DOHH2 (cell line): ENCODE data around the gene PLXNA1.

Experiments
- H3F3A ChIP-seq: fragments of 200-600 bp; sonication (generic), shearing (Covaris generic); 2 replicates; pipeline ENCODE4 v1.6.0; 2016; ENCODE audit warnings: antibody characterized with exemption, mild to moderate bottlenecking; ENCODE audit not compliant: control insufficient read depth, insufficient read depth
- H3K27ac ChIP-seq: fragments of 200-600 bp; sonication (generic); 2 replicates; pipeline ENCODE4 v1.5.1; 2014; ENCODE audit warnings: low read depth, mild to moderate bottlenecking, low read length, moderate library complexity
- H3K27me3 ChIP-seq: fragments of 200-600 bp; sonication (generic); 2 replicates; pipeline ENCODE4 v1.6.1; 2014; ENCODE audit warnings: mild to moderate bottlenecking, low read length, mixed read lengths; ENCODE audit not compliant: control insufficient read depth
- H3K36me3 ChIP-seq: fragments of 200-600 bp; sonication (generic); 2 replicates; pipeline ENCODE4 v1.6.1; 2014; ENCODE audit warnings: mild to moderate bottlenecking, low read length, moderate library complexity, mixed read lengths; ENCODE audit not compliant: control insufficient read depth
- H3K4me1 ChIP-seq: fragments of 200-600 bp; sonication (generic); 2 replicates; pipeline ENCODE4 v1.6.1; 2014; ENCODE audit warnings: mild to moderate bottlenecking, low read length, mixed read lengths; ENCODE audit not compliant: control insufficient read depth
- H3K4me2 ChIP-seq: fragments of 200-600 bp; sonication (generic); 2 replicates; pipeline ENCODE4 v1.6.0; 2014; ENCODE audit warnings: mild to moderate bottlenecking, low read length, moderate library complexity
- H3K4me3 ChIP-seq: fragments of 200-600 bp; sonication (generic); 2 replicates; pipeline ENCODE4 v1.5.1; 2014; ENCODE audit warnings: mild to moderate bottlenecking, low read length, mixed read lengths
- H3K79me2 ChIP-seq: fragments of 200-600 bp; sonication (generic); 2 replicates; pipeline ENCODE4 v1.6.1; 2014; ENCODE audit warnings: mild to moderate bottlenecking, low read length, mixed read lengths; ENCODE audit not compliant: control insufficient read depth
- H3K9me2 ChIP-seq: fragments of 200-600 bp; sonication (generic); replicated peaks from 2 replicates; pipeline ENCODE4 v1.6.1; 2014; ENCODE audit warnings: mild to moderate bottlenecking, low read length, mixed read lengths; ENCODE audit not compliant: control insufficient read depth
- H3K9me3 ChIP-seq: fragments of 200-600 bp; sonication (generic); 2 replicates; pipeline ENCODE4 v1.6.1; 2014; ENCODE audit warnings: antibody characterized with exemption, low read length, mixed read lengths; ENCODE audit not compliant: control insufficient read depth, insufficient read depth
- H4K20me1 ChIP-seq: fragments of 200-600 bp; sonication (generic); 2 replicates; pipeline ENCODE4 v1.6.0; 2014; ENCODE audit warnings: low read depth, mild to moderate bottlenecking, antibody characterized with exemption, low read length, moderate library complexity; ENCODE audit not compliant: control insufficient read depth, insufficient read depth
- CTCF ChIP-seq: fragments of 200-600 bp; sonication (generic); IDR thresholded peaks from one replicate; pipeline ENCODE4 v1.5.1; 2014; ENCODE audit warnings: antibody characterized with exemption, mild to moderate bottlenecking, low read depth, low read length; ENCODE audit not compliant: poor library complexity, severe bottlenecking
- EZH2phosphoT487 ChIP-seq: fragments of 200-600 bp; sonication (generic); IDR thresholded peaks from 2 replicates; pipeline ENCODE4 v1.6.1; 2017; ENCODE audit warnings: borderline replicate concordance, mild to moderate bottlenecking, antibody characterized with exemption, low read length, moderate library complexity, mixed read lengths

Gene PLXNA1

GRCh38 chr3:126982471-126983175 lies at the start of gene PLXNA1:
TSS of gene PLXNA1 (plus strand) at chr3:126983115. CDS start at chr3:126988594, 5,479 bp downstream.
- Histone ChIP-seq H3K9me3 (no peaks in the 10 kb centered on the region), H3K79me2 (peaks cover 5% of the 10 kb centered on the region; the same call in 1 of the 2 replicates), H4K20me1 (peaks cover 6% of the 10 kb centered on the region; the same call in 1 of the 2 replicates), H3K9me2 (no peaks in the 10 kb centered on the region), H3F3A (no peaks in the 10 kb centered on the region), H3K4me1 (peaks cover 23% of the 10 kb centered on the region), H3K4me2 (peak within 1 kb of the TSS; percentile 83), H3K27ac (no peak within 1 kb of the TSS), H3K36me3 (no peaks in the 10 kb centered on the region), H3K27me3 (peaks cover 23% of the 10 kb centered on the region), H3K4me3 (peak within 1 kb of the TSS; percentile 72)
- no peak for TF ChIP-seq EZH2phosphoT487
- TF ChIP-seq CTCF: peak; percentile 89

- Histone ChIP-seq H3K9me3 (no peaks in the 10 kb centered on the region), H3F3A (no peaks in the 10 kb centered on the region), H3K36me3 (no peaks in the 10 kb centered on the region), H3K4me2 (no peak overlapping the region), H3K79me2 (no peaks in the 10 kb centered on the region), H3K27ac (no peak overlapping the region), H4K20me1 (no peaks in the 10 kb centered on the region), H3K4me3 (no peak overlapping the region), H3K27me3 (no peaks in the 10 kb centered on the region), H3K4me1 (no peaks in the 10 kb centered on the region), H3K9me2 (no peaks in the 10 kb centered on the region)
- TF ChIP-seq CTCF (no peak), EZH2phosphoT487 (no peak)
Measured at GRCh38 chr3:126934031-126934531, 48.8 kb upstream of the PLXNA1 start.

GRCh38 chr3:126934991-126935390 lies 47.9 kb upstream of the PLXNA1 start:
- Histone ChIP-seq H4K20me1 (0 out of 2 replicates have a peak, but pooled peaks cover 2% of the 10 kb centered on the region), H3K79me2 (no peaks in the 10 kb centered on the region), H3K27ac (no peak overlapping the region), H3K4me1 (no peaks in the 10 kb centered on the region), H3K36me3 (no peaks in the 10 kb centered on the region), H3K4me2 (no peak overlapping the region), H3K27me3 (no peaks in the 10 kb centered on the region), H3K9me2 (no peaks in the 10 kb centered on the region), H3K4me3 (no peak overlapping the region), H3K9me3 (no peaks in the 10 kb centered on the region), H3F3A (no peaks in the 10 kb centered on the region)
- no peak for TF ChIP-seq CTCF
- no peak for TF ChIP-seq EZH2phosphoT487
